Testis (tissue), 2 donors: ENCODE data around the gene LDAH.

ENCODE experiments used
- POLR2A ChIP-seq: fragments of 450-650 bp; IDR thresholded peaks from one replicate; pipeline ENCODE4 v1.6.1; 2017; ENCODE audit warnings: antibody characterized with exemption, mild to moderate bottlenecking, moderate library complexity
- TF ChIP-seq, protein P1 (sequence below), 3 experiments: fragments of 450-650 bp in 2 of 3; fragments of 200-600 bp in 1 of 3; sonication (generic) in 1 of 3; IDR thresholded peaks; one replicate each; pipeline ENCODE4 v1.5.1; 2016 to 2019; ENCODE audit warnings: antibody characterized with exemption in 3 of 3, mild to moderate bottlenecking in 2 of 3, moderate library complexity in 1 of 3

DNA sequence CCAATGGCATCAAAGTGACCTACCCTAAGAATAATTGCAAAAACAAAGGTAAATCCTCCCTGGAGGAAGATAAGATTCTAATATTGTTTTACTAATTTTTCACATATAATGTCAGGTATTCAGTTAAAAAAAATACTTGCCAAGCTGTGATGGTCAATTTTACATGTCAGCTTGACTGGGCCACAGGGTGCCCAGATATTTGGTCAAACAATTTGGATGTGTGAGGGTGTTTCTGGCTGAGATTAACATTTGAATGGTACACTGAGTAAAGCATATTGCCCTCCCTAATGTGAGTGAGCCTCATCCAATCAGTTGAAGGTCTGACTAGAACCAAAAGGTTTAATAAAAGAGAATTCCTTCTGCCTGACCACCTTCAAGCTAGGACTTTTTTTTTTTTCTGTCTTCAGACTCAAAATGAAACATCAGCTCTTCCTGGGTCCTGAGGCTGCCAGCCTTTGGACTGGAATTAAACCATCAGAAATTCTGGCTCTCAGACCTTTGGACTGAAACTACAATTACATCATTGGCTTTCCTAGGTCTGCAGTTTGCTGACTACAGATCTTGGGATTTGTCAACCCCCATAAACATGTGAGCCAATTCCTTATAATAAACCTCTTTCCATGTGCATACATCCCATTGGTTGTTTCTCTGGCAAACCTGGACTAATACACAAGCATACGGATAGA lies 65.4 kb downstream of the LDAH start:
- no peak for TF ChIP-seq POLR2A
- TF ChIP-seq, protein P1, sequence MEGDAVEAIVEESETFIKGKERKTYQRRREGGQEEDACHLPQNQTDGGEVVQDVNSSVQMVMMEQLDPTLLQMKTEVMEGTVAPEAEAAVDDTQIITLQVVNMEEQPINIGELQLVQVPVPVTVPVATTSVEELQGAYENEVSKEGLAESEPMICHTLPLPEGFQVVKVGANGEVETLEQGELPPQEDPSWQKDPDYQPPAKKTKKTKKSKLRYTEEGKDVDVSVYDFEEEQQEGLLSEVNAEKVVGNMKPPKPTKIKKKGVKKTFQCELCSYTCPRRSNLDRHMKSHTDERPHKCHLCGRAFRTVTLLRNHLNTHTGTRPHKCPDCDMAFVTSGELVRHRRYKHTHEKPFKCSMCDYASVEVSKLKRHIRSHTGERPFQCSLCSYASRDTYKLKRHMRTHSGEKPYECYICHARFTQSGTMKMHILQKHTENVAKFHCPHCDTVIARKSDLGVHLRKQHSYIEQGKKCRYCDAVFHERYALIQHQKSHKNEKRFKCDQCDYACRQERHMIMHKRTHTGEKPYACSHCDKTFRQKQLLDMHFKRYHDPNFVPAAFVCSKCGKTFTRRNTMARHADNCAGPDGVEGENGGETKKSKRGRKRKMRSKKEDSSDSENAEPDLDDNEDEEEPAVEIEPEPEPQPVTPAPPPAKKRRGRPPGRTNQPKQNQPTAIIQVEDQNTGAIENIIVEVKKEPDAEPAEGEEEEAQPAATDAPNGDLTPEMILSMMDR (IDR thresholded peaks at IDR 0.05) = no peak
